GM21619 (cell line): ENCODE measurements around the gene HMGB1.

Experiments used
- ATAC-seq: cut with Tn5 transposase; IDR thresholded peaks from one replicate; pipeline ENCODE4 v1.9.1; 2021; ENCODE audit not compliant: unreplicated experiment

The HMGB1 gene

DNA sequence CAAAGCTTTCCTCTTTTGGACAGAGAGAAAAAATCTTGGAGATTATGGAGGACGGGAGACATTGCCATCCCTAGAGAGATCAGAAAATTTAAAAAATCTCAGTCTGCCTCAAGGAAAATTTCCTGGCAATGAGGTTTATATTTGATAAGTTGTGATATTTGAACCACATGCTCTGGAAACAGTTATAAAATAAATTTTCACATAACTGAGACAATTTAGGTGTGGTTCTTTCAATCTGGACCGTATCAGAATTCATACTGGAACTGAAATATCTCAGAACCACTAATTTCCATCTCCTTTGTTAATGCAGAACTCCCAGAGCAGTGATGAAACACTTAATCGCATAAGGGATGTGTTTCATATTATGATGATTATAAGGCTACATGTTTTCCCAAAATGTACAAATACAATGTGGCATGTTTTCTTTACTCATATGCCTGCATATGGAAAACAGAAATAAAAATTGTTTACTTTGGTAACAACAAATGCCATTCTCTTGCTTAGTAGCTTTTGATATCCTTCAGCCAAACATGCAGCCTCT, 29.8 kb downstream of the HMGB1 start:
- ATAC-seq, result no peak

DNA sequence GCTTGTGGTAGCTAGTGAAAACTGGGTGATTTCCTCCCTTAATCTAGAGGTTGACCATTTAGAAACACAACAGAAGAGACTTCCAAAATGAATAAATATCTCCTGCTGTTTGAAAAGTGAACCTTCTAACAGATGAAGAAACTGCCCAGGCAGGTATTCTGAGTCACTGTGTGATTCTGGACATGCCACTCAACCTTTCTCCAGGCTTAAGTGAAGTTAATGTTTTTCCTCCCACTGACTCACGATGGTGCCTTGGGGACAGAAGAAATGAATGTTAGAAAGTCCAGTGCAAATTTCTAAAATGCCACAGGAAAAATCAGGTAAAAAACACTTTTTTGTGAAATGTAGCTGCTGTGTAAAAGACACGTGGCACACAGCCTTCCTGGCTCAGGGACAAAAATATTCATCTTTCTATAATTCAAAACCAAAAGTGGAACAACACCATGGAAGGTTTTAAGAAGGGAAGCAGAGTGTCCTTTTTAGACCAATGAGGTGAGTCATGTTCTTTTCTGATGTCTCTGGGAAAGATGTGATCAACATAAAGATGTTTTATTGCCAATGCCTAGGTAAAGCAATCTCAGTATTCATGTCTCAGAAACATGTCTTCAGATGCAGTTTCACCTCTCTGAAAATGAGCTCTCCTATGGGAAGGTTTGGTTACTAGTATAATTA, 34.3 kb downstream of the HMGB1 start:
- ATAC-seq, result peak; percentile 46

- ATAC-seq, result peak; percentile 68
Observed at GRCh38 chr13:30429721-30430694, 35.7 kb downstream of the HMGB1 start.

GRCh38 chr13:30429235-30429634, 36.5 kb downstream of the HMGB1 start:
- no peak for ATAC-seq

GRCh38 chr13:30423891-30424290, 41.8 kb downstream of the HMGB1 start:
- no peak for ATAC-seq

DNA sequence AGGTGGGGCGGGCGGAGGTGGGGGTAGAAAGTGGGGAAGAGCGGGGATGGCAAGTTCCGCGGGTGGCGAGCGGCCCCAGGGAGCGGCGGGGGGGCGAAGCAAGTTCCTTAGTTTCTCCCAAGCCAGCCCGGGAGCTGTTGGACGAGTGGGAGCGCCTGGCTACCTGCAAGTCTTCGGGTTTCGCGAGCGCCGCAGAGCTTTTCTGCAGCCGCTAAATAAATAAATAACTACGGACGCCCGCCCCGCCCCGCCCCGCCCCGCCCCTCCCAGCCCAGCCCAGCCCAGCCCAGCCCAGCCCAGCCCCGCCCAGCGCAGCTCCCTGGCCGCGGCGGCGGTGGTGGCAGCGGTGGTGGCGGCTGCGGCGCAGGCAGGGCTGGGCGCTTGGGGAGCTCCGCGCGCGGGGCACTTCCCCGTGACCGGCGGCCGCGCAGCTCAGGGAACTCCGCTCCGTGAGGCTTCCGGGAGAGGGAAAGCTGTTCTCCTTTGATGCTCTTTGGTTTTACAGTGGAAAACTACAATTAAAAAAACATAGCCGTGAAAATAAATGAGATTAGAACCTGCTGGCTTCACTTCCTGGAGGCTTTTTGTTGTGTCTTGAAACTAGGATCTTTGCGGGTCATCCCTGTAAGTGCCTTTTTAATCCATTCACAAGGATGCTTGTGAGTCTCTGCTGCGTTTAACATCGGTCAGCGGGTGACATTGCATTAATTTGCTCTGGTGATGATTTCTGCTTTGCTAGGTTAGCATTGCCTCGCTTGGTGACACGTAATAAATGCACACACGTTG, 43.5 kb downstream of the HMGB1 start, which contains the start of gene UBE2L5:
TSS of gene UBE2L5 (plus strand) at position 440 of the 786 bp plus-strand sequence. CDS start 5,498 bp downstream, outside the sequence.
- peak; percentile 58 for ATAC-seq

GRCh38 chr13:30421093-30422053, 44.4 kb downstream of the HMGB1 start:
- peak; percentile 37 for ATAC-seq

GRCh38 chr13:30418717-30419459, 46.8 kb downstream of the HMGB1 start:
- no peak for ATAC-seq

DNA sequence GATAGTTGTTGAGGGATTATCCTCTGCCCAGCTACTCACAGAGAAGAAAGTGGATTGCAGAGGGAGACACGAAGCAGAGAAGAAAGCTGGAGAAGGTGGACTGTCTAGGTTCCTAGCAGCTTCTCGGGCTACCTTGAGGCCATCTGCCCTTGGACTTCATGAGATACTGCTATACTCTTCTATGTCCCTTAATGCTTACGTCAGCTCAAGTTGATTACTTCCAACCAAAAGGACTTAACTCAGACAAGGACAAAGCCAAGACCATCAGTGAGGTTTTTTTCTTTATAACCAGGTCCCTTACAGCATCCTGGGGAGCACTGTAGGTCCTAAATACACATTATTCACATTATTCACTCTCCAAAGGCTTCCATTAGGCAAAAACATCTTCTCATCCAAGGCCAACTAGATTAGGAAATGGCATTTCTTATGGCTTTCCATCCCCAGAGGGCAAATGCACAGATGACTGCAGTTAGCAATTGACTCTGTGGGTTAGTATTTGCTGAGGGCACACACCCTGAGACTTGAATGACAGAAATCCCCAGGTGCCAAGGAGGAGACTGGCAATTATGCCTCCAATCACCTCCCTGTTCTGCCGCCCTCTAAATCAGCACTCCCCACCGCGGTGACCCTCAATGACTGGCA, 47.5 kb downstream of the HMGB1 start:
- no peak for ATAC-seq

DNA sequence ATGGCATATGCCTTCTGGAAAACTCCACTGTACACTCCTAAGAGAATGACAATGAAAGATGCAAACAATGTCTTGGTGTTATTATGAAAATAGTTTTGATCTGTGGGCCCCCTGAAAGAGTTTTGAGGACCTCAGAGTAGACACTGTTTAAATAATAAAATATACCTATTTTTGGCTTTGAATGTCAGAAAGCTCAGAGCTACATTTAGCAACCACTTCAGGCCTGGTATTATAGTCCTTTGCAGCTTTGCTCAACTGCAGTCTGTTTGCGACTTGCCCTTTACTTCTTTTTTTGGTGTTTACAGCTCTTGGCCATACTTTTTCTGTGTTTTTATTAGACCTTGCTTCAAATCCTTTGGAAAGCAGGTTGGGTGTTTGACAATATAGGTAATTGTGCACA, 49.3 kb downstream of the HMGB1 start:
- no peak for ATAC-seq

DNA sequence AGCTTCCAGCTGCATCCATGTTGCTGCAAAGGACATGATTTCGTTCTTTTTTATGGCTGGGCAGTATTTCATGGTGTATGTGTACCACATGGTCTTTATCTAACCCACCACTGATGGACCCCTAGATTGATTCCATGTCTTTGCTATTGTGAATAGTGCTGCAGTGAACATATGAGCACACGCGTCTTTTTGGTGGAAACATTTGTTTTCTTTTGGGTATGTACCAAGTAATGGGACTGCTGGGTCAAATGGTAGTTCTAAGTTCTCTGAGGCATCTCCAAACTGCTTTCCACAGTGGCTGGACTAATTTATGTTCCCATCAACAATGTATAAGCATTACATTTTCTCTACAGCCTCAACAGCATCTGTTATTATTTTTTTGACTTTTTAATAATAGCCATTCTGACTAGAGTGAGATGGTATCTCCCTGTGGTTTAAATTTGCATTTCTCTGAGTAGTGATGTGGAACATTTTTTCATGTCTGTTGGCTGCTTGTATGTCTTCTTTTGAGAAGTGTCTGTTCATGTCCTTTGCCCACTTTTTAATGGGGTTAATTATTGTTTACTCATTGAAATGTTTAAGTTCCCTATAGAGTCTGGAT, 50.2 kb downstream of the HMGB1 start:
- ATAC-seq, result peak; percentile 66

DNA sequence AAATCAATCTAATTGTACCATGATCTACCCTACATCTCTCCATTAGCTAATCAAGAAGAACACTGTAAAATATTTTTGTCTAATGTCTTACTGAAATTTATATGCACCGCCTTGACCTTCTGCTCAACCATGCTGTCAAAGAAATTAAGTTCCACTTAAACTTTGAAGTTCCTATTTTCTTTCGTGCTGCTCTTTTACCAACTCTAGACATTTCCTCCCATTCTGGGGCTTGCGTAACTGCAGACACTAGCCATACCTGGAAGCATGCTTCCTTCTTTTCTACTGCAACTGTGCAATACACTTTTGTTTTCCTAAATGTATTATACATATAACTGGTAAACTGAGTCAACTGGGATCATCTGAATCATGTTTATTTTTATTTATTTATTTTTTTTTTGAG, 51.9 kb downstream of the HMGB1 start:
- ATAC-seq, result no peak

DNA sequence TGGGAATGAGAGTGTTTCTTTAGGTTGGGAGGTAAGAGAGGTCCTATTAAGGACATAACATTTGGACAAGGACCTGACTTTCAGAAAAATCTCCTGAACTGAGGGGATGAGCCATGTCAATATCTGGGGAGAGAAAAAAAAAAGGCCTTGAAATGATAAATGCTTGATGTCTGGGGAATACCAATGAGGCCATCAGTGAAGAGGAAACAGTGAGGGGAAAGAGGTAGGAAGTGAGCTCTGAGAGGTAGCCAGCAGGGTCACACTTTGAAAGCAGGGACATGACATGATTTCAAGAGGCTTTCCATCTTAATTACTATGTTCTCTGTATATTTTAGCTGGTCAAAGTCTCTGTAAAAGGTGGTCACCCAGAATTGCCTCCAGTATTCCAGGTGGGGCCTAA, 53.4 kb downstream of the HMGB1 start:
- no peak for ATAC-seq

DNA sequence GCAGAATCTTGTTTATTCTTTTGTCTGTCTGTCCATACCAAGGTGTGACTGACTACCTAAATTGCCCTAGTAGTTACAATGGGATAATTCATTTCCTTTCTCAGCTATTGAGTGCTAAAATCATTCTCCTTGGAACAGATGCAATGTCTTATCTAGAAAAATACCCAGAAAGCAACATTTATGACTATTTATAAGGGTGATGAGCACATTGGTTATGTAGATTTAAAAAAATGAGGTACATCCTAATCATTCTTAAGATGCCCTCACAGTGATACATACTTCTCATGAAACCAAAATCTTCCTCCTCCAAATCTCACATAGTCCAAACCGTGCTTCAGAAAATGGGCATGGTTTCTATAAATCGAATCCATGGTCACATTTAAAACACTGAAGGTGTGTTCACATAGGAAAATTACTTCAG, 55.0 kb downstream of the HMGB1 start:
- no peak for ATAC-seq

GRCh38 chr13:30409886-30410704, 55.6 kb downstream of the HMGB1 start:
- no peak for ATAC-seq

DNA sequence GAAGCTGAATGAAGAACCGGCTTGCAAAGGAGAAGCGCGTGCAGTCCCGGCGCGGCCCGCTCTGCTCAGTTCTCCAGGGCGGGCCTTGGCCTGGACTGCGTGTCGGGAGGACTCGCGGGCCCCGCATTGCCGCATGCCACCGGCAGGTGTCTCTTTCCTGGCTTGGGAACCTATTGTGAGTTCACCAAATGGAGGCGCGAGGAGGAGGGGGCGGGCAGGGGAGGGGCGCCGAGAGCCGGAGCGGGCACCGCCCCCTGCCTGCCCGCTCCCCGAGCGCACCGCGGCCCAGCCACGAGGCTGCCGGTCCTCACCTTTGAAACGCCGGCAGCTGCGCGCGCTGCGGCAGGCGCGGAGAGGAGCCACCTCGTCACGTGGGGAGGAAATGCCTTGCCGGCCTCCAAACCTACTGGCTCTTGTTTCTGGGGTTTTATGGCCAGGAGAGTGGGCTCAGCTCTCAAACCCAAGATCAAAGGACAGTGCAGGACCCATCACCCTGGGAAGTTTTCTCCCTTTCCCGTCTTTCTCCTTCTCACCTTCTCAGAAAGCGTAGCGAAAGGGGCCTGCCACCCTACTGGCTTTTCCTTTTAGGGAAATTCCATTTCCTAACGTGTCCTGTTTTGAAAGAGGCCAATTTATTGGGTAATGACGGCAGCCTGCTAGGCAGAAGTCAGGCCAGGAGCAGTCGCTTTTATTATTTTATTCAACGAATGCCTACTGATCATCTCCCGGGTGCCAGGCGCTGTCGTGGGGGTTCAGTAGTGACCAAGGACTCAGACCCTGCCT, 57.2 kb downstream of the HMGB1 start:
- peak; percentile 93 for ATAC-seq
